ENCODE results near the gene SLC22A5. TPM values are rescaled to one million over a fixed set of nuclear protein-coding genes. Genes with fewer than 3 reads are reported as not detected.

The SLC22A5 gene
- total RNA-seq, 2 donors from 2014 or later, result 26.0 to 38.6 TPM

DNA sequence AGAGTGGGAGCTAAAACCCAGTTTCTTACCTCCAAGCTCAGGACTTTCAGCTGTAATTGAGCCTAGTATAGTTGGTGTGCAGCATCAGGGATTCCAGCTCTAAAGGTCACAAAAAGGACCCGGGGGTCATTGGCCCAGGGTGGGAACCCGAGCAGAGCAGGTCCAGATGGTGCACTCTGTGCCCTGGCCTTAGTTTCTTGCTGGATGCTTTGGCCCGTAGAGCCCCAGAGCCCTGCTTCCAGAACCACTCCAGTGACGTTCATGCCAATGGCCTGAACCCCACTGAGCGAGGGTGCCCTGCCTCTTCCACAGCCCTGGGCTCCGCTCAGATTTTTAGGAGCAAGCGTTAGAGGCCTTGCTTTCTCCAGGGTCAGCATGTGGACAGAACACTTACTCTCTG lies 8.2 kb downstream of the SLC22A5 start:
- Histone ChIP-seq H3K4me1 (peaks cover under 1% of the 10 kb centered on the region), H3K9ac (ENCODE audit: low read depth in 2 of 2, low read length in 2 of 2) (no peak overlapping the region), H3K27me3 (no peaks in the 10 kb centered on the region), H3K4me3 (no peak overlapping the region), H3K27ac (no peak overlapping the region), H3K36me3 (no peaks in the 10 kb centered on the region), H3K9me3 (no peaks in the 10 kb centered on the region)
- TF ChIP-seq, protein P1, sequence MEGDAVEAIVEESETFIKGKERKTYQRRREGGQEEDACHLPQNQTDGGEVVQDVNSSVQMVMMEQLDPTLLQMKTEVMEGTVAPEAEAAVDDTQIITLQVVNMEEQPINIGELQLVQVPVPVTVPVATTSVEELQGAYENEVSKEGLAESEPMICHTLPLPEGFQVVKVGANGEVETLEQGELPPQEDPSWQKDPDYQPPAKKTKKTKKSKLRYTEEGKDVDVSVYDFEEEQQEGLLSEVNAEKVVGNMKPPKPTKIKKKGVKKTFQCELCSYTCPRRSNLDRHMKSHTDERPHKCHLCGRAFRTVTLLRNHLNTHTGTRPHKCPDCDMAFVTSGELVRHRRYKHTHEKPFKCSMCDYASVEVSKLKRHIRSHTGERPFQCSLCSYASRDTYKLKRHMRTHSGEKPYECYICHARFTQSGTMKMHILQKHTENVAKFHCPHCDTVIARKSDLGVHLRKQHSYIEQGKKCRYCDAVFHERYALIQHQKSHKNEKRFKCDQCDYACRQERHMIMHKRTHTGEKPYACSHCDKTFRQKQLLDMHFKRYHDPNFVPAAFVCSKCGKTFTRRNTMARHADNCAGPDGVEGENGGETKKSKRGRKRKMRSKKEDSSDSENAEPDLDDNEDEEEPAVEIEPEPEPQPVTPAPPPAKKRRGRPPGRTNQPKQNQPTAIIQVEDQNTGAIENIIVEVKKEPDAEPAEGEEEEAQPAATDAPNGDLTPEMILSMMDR (IDR thresholded peaks at IDR 0.05), result no peak
- no peak for DNase-seq
- intact Hi-C loops (cut with DNase I), result loop anchor here (10.0 kb wide), 1 partner anchor 103 kb away; no protein-coding TSS in a partner anchor

DNA sequence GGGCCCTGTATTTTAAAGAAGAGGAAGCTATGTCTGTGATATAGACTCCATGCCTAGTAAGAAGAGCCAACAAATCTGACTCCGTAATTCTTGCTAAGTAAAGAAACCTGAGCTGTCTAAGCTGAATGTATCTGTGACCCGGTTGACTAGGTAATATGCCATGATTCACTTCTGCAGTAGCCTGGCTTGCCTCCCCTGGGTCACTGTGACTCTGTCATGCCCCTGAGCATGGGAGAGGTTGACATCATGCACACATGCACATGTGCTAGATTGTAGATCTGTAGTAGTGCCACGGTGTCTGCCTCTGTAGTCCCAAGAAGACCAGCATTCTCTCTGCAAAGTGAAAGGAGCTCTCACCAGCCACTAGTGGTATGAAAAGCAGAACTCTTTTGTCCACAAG lies 9.1 kb downstream of the SLC22A5 start:
- H3K9ac ChIP-seq (ENCODE audit: low read depth in 2 of 2, low read length in 2 of 2), result no peak overlapping the region

DNA sequence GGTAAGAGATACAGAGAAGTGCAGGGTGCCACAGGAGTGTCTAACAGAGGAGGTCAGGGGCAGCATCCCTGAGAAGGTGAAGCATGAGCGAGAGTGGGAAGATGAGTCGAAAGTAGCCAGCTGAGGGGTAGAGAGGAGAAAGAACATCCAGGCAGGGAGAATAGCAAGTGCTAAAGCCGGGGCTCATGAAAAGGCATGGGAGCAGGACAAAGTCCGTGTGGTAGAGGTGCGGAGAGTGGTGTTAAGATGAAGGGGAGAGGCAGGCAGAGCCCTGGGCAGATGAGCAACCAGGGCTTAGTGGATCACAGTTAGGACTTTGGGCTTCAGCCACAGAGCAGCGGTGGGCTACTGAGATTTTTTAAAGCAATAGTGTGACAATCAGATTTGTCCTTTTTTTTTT lies 10.5 kb downstream of the SLC22A5 start:
- Histone ChIP-seq H3K4me3 (no peak overlapping the region), H3K27ac (no peak overlapping the region), H3K9ac (ENCODE audit: low read depth in 2 of 2, low read length in 2 of 2) (no peak overlapping the region), H3K9me3 (no peaks in the 10 kb centered on the region), H3K4me1 (no peaks in the 10 kb centered on the region), H3K27me3 (no peaks in the 10 kb centered on the region), H3K36me3 (no peaks in the 10 kb centered on the region)
- TF ChIP-seq, protein P1 (IDR thresholded peaks at IDR 0.05), result no peak
- no peak for DNase-seq
- intact Hi-C loops (cut with DNase I), result loop anchor here (10.0 kb wide), 2 partner anchors 335 to 445 kb away; no protein-coding TSS in a partner anchor

More for the DNA sequence above, 9.1 kb downstream of the SLC22A5 start:
- TF ChIP-seq, protein P1 (IDR thresholded peaks at IDR 0.05), result no peak
- H3K27me3 ChIP-seq, result no peaks in the 10 kb centered on the region
- H3K4me1 ChIP-seq, result no peaks in the 10 kb centered on the region
- H3K9me3 ChIP-seq, result no peaks in the 10 kb centered on the region
- no peaks in the 10 kb centered on the region for H3K36me3 ChIP-seq
- H3K27ac ChIP-seq, result no peak overlapping the region
- intact Hi-C loops (cut with DNase I), result loop anchor here (10.0 kb wide), 1 partner anchor 104 kb away; no protein-coding TSS in a partner anchor
- DNase-seq, result no peak
- no peak overlapping the region for H3K4me3 ChIP-seq

DNA sequence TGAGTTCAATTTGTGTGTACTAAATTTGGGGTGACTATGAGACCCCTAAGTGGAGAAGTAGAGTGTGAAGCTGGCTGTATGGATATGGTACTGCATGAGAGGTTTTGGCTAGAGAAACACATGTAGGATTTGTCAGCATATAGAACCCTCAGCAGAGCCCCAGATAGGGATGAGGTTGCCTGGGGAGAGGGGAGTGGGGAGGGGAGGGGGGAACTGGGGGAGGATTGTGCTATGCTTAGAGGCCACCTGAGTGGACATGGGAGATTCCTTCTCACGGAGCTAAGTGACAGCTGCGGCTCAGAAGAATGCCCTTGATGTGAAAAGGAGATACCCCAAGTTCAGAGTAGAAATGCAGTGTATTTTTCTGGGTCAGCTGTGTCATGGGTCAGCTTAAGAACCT lies 11.2 kb downstream of the SLC22A5 start:
- no peak overlapping the region for H3K4me3 ChIP-seq
- DNase-seq, result no peak
- no peak overlapping the region for H3K9ac ChIP-seq (ENCODE audit: low read depth in 2 of 2, low read length in 2 of 2)
- TF ChIP-seq, protein P1 (IDR thresholded peaks at IDR 0.05), result no peak
- no peaks in the 10 kb centered on the region for H3K9me3 ChIP-seq
- H3K27me3 ChIP-seq, result no peaks in the 10 kb centered on the region
- no peak overlapping the region for H3K27ac ChIP-seq
- H3K36me3 ChIP-seq, result no peaks in the 10 kb centered on the region
- H3K4me1 ChIP-seq, result no peaks in the 10 kb centered on the region
- intact Hi-C loops (cut with DNase I), result loop anchor here (10.0 kb wide), 2 partner anchors 334 to 444 kb away; no protein-coding TSS in a partner anchor

DNA sequence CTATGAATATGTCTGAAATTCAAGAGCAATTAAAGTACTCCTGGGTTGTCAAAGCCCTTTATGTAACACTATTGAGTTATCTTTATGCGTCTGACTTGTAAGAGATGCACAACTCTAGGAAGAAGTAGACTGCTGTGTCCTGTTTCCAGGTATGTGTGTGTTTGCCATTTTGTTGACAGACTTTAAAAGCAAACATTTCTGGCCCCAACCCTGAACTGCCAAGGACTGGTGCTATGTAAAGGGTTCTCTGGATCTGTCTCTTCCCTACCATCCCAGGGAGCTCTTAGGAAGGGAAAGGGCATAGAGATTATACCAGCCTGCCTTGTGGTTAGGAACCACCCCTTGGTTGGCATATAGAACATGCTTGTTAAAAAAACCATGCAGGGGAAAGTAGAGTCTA lies 12.1 kb downstream of the SLC22A5 start:
- no peak for DNase-seq
- H3K4me1 ChIP-seq, result peaks cover 5% of the 10 kb centered on the region
- no peaks in the 10 kb centered on the region for H3K36me3 ChIP-seq
- H3K27ac ChIP-seq, result no peak overlapping the region
- no peaks in the 10 kb centered on the region for H3K9me3 ChIP-seq
- no peak overlapping the region for H3K9ac ChIP-seq (ENCODE audit: low read depth in 2 of 2, low read length in 2 of 2)
- no peak overlapping the region for H3K4me3 ChIP-seq
- H3K27me3 ChIP-seq, result no peaks in the 10 kb centered on the region
- TF ChIP-seq, protein P1 (IDR thresholded peaks at IDR 0.05), result no peak
- intact Hi-C loops (cut with DNase I), result loop anchor here (10.0 kb wide), 2 partner anchors 333 to 443 kb away; no protein-coding TSS in a partner anchor
